ENCODE results near the gene EPAS1. TPM values are rescaled to one million over a fixed set of nuclear protein-coding genes. Genes with fewer than 3 reads are reported as not detected.

Gene EPAS1
- total RNA-seq, 1 donor from 2014 or later: 0.15 TPM

- Histone ChIP-seq H3K4me3 (no peak overlapping the region), H2AFZ (replicated peaks) (no peak overlapping the region), H3K36me3 (no peaks in the 10 kb centered on the region), H4K20me1 (ENCODE audit: low read depth) (no peaks in the 10 kb centered on the region), H3K27ac (no peak overlapping the region), H3K4me2 (no peak overlapping the region), H3K9me3 (ENCODE audit: low read depth) (no peaks in the 10 kb centered on the region), H3K79me2 (ENCODE audit: low read depth) (no peaks in the 10 kb centered on the region), H3F3A (ENCODE audit: low read depth) (no peaks in the 10 kb centered on the region), H3K27me3 (no peaks in the 10 kb centered on the region), H3K9ac (no peak overlapping the region), H3K4me1 (no peaks in the 10 kb centered on the region)
- Mint-ChIP-seq H3K27ac (no peak overlapping the region), H3K27me3 (ENCODE audit: insufficient read depth, low read depth) (peaks cover 9% of the 10 kb centered on the region), H3K4me1 (peaks cover 4% of the 10 kb centered on the region), H3K4me3 (no peak overlapping the region), H3K36me3 (no peaks in the 10 kb centered on the region), H3K9me3 (peaks cover 4% of the 10 kb centered on the region)
- no peak for TF ChIP-seq EZH2phosphoT487 (IDR thresholded peaks at IDR 0.05)
- no peak for TF ChIP-seq EZH2 (IDR thresholded peaks at IDR 0.05)
- TF ChIP-seq CTCF (IDR thresholded peaks at IDR 0.05): no peak
- no peak for DNase-seq (ENCODE audit: low spot score)
Measured at GRCh38 chr2:46355756-46356155, 58.5 kb downstream of the EPAS1 start.

GRCh38 chr2:46356991-46357390, 59.8 kb downstream of the EPAS1 start:
- Histone ChIP-seq H3K9me3 (ENCODE audit: low read depth) (no peaks in the 10 kb centered on the region), H3K27ac (no peak overlapping the region), H4K20me1 (ENCODE audit: low read depth) (no peaks in the 10 kb centered on the region), H2AFZ (replicated peaks) (no peak overlapping the region), H3K36me3 (no peaks in the 10 kb centered on the region), H3K9ac (no peak overlapping the region), H3K79me2 (ENCODE audit: low read depth) (no peaks in the 10 kb centered on the region), H3K4me3 (no peak overlapping the region), H3K4me1 (no peaks in the 10 kb centered on the region), H3K4me2 (no peak overlapping the region), H3F3A (ENCODE audit: low read depth) (no peaks in the 10 kb centered on the region), H3K27me3 (no peaks in the 10 kb centered on the region)
- no peak for TF ChIP-seq EZH2 (IDR thresholded peaks at IDR 0.05)
- no peak for TF ChIP-seq EZH2phosphoT487 (IDR thresholded peaks at IDR 0.05)
- TF ChIP-seq CTCF (IDR thresholded peaks at IDR 0.05): no peak
- Mint-ChIP-seq H3K4me3 (no peak overlapping the region), H3K27ac (no peak overlapping the region), H3K9me3 (peaks cover 4% of the 10 kb centered on the region), H3K36me3 (no peaks in the 10 kb centered on the region), H3K27me3 (ENCODE audit: insufficient read depth, low read depth) (peaks cover 6% of the 10 kb centered on the region), H3K4me1 (no peaks in the 10 kb centered on the region)
- no peak for DNase-seq (ENCODE audit: low spot score)

- H3F3A ChIP-seq (ENCODE audit: low read depth): no peaks in the 10 kb centered on the region
- Mint-ChIP-seq H3K36me3 (no peaks in the 10 kb centered on the region), H3K9me3 (peaks cover 4% of the 10 kb centered on the region), H3K4me3 (no peak overlapping the region), H3K27ac (no peak overlapping the region), H3K27me3 (ENCODE audit: insufficient read depth, low read depth) (peaks cover 6% of the 10 kb centered on the region), H3K4me1 (no peaks in the 10 kb centered on the region)
- TF ChIP-seq EZH2 (IDR thresholded peaks at IDR 0.05) (no peak), CTCF (IDR thresholded peaks at IDR 0.05) (no peak), EZH2phosphoT487 (IDR thresholded peaks at IDR 0.05) (no peak)
- H4K20me1 ChIP-seq (ENCODE audit: low read depth): no peaks in the 10 kb centered on the region
- no peak overlapping the region for H2AFZ ChIP-seq (replicated peaks)
- no peak overlapping the region for H3K27ac ChIP-seq
- H3K79me2 ChIP-seq (ENCODE audit: low read depth): no peaks in the 10 kb centered on the region
- no peak for DNase-seq (ENCODE audit: low spot score)
- H3K4me2 ChIP-seq: no peak overlapping the region
- H3K9ac ChIP-seq: no peak overlapping the region
- H3K9me3 ChIP-seq (ENCODE audit: low read depth): no peaks in the 10 kb centered on the region
- H3K27me3 ChIP-seq: no peaks in the 10 kb centered on the region
- H3K4me3 ChIP-seq: no peak overlapping the region
- H3K4me1 ChIP-seq: no peaks in the 10 kb centered on the region
- no peaks in the 10 kb centered on the region for H3K36me3 ChIP-seq
Measured at GRCh38 chr2:46358713-46359112, 61.5 kb downstream of the EPAS1 start.
